Activated CD8-positive, alpha-beta T cell treated with anti-CD3 and anti-CD28 coated beads for 36 hours (primary cell): ENCODE data around the gene C1orf94. TPM values are rescaled to one million over a fixed set of nuclear protein-coding genes. Genes with fewer than 3 reads are reported as not detected.

ENCODE experiments used
- ATAC-seq: fragments of 200-7000 bp; cut with Tn5 transposase; one replicate; pipeline ENCODE4 v1.10.0; 2021; ENCODE audit warnings: mild to moderate bottlenecking, moderate library complexity
- CTCF ChIA-PET: fragments of 350-600 bp; sonication (Branson Sonifier 250); formaldehyde crosslinking; loops from one replicate; lab custom pipeline; 2021; ENCODE audit warnings: antibody characterized with exemption; lab: Charles Lee
- POLR2A ChIA-PET: fragments of 350-600 bp; sonication (Branson Sonifier 250); formaldehyde crosslinking; loops from one replicate; lab custom pipeline; 2021; ENCODE audit warnings: antibody characterized with exemption; lab: Charles Lee
- DNase-seq: peaks from one replicate; pipeline ENCODE4 v3.0.0-alpha.2; 2020
- H3K27ac Mint-ChIP-seq: one replicate; pipeline ENCODE4 v1.8.0; 2021; ENCODE audit warnings: mild to moderate bottlenecking, mixed read lengths
- H3K27me3 Mint-ChIP-seq: one replicate; pipeline ENCODE4 v1.8.0; 2021; ENCODE audit warnings: mixed read lengths
- H3K36me3 Mint-ChIP-seq: one replicate; pipeline ENCODE4 v1.8.0; 2021; ENCODE audit warnings: low read depth, mixed read lengths
- H3K4me1 Mint-ChIP-seq: one replicate; pipeline ENCODE4 v1.8.0; 2021; ENCODE audit warnings: low read depth, mixed read lengths
- H3K4me3 Mint-ChIP-seq: one replicate; pipeline ENCODE4 v1.8.0; 2021; ENCODE audit warnings: mild to moderate bottlenecking, moderate library complexity, mixed read lengths
- H3K9me3 Mint-ChIP-seq: one replicate; pipeline ENCODE4 v1.8.0; 2021; ENCODE audit warnings: mixed read lengths
- intact Hi-C: fragments of 100-400 bp; cut with micrococcal nuclease; formaldehyde crosslinking; loops from one replicate; pipeline ENCODE4 v1.10.0; 2022
- total RNA-seq, 2 experiments: library from RNA; stranded (reverse); gene quantifications; one replicate each; pipeline ENCODE4 v1.2.3, GENCODE V29; 2021
- TF ChIP-seq, protein P1 (sequence below): fragments of 200-600 bp; IDR thresholded peaks from one replicate; pipeline ENCODE4 v1.8.0; 2022; ENCODE audit warnings: antibody characterized with exemption, mild to moderate bottlenecking

The C1orf94 gene
- total RNA-seq, 2 experiments from 2014 or later, result not detected

DNA sequence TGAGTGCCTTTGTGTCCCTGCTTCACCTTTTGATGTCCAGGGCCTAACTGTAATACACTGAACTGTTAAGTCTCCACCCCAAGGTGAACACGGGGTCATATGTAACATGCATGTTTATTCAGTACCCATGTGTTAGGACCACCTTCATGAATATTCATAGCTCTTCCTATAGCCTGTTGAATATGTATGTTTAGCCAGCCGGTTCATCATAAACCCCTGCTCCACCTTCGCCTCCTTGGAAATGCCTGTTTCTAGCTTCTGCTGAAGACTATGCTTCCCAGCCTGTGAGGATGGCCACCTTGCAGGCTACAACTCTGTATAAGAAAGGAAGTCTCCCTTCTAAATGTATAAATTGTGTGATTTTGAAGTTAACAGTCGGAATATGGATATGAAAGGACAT is 69.3 kb downstream of the C1orf94 start:
- POLR2A ChIA-PET, result no interaction called here
- ATAC-seq (no peak), DNase-seq (no peak)
- Mint-ChIP-seq H3K4me3 (no peak overlapping the region), H3K9me3 (no peaks in the 10 kb centered on the region), H3K27me3 (peaks cover 24% of the 10 kb centered on the region), H3K36me3 (no peaks in the 10 kb centered on the region), H3K27ac (no peak overlapping the region), H3K4me1 (no peaks in the 10 kb centered on the region)
- CTCF ChIA-PET, result no interaction called here
- intact Hi-C loops, result no loop called here
- TF ChIP-seq, protein P1, sequence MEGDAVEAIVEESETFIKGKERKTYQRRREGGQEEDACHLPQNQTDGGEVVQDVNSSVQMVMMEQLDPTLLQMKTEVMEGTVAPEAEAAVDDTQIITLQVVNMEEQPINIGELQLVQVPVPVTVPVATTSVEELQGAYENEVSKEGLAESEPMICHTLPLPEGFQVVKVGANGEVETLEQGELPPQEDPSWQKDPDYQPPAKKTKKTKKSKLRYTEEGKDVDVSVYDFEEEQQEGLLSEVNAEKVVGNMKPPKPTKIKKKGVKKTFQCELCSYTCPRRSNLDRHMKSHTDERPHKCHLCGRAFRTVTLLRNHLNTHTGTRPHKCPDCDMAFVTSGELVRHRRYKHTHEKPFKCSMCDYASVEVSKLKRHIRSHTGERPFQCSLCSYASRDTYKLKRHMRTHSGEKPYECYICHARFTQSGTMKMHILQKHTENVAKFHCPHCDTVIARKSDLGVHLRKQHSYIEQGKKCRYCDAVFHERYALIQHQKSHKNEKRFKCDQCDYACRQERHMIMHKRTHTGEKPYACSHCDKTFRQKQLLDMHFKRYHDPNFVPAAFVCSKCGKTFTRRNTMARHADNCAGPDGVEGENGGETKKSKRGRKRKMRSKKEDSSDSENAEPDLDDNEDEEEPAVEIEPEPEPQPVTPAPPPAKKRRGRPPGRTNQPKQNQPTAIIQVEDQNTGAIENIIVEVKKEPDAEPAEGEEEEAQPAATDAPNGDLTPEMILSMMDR, result no peak

DNA sequence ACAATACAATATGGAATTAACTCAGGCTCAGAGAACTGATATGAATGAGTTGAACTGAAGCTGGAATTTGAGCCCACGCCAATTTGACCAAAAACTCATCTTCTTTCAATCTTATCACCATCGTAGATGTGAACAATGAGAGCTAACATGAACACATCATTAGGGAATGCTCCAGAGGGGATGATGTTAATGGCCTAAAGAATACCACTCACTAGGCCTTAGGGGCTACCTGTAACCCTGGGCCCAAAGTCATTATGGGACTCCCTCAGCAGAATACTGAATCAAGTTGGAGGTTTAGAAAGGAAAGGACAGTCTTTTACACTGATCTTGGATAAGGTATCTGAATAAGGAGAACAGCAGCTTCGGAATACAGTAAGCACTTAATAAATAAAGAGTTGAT is 73.6 kb downstream of the C1orf94 start:
- ChIA-PET CTCF (no interaction called here), POLR2A (no interaction called here)
- TF ChIP-seq, protein P1, result no peak
- Mint-ChIP-seq H3K27me3 (peaks cover 19% of the 10 kb centered on the region), H3K4me3 (no peak overlapping the region), H3K9me3 (no peaks in the 10 kb centered on the region), H3K27ac (no peak overlapping the region), H3K36me3 (no peaks in the 10 kb centered on the region), H3K4me1 (no peaks in the 10 kb centered on the region)
- no peak for DNase-seq
- ATAC-seq, result no peak
- intact Hi-C loops, result no loop called here

DNA sequence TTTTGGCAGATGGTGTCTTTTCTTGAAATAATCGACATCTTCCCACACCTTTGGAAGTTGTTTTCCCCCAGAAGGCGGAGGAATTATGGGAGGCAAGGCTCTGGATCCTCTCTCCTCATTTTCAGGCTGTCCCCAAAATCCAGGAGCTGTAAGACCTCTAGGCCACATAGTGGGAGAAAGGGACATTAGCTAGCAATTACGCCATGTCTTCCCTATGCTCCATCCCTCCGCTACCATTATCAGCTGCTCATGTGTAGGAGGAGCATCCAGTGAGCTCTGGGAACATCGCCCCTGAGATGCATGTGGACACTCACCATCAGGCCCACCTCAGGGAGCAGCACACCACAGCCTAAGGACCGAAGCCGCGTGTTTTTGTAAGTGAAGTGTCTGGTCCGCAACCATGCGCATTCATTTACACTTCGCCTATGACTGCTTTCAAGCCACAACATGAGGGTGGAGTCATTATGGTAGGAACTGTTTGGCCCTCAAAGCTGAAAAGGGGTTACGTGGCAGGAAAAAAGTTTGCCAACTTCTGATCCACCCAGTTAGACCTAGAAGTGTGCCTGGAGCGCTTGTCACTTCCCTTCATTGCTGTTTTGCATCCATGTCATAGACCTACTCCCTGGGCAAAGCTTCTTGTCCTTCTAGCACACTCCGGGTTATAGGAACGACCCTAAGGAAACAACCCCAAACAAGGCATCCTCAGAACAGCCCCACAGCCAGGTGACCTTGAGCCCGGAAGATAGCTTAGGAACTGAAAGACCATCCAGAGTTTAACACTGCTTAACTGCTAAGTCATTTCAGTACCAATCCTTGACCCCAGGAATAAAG is 85.5 kb downstream of the C1orf94 start:
- Mint-ChIP-seq H3K27ac (no peak overlapping the region), H3K36me3 (no peaks in the 10 kb centered on the region), H3K4me1 (no peaks in the 10 kb centered on the region), H3K4me3 (no peak overlapping the region), H3K9me3 (no peaks in the 10 kb centered on the region), H3K27me3 (peaks cover 11% of the 10 kb centered on the region)
- POLR2A ChIA-PET, result interaction anchor here (0.8 kb wide), 1 partner anchor 17 kb away, joined by 3 read pairs; no protein-coding TSS in a partner anchor
- ATAC-seq, result no peak
- TF ChIP-seq, protein P1, result no peak
- no peak for DNase-seq
- CTCF ChIA-PET, result no interaction called here
- intact Hi-C loops, result no loop called here

DNA sequence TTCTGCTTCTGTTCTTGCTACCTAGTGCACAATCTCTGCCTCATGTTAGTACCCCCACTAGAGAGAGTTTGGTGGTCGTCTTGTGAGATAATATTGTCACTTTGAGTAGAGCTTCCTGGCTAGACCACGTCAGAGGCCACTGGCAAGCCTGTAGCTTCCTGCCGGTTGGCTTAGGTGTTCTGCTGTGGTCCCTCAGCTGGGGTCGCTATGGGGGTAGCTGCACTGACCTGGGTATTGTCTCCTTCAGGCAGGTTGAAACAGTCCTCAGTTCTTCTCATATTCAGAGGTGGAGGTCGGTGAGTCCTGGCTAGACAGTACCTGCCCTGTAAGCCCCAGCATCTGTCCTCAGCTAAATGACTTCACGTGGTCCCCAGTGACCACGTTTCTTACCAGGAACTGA is 86.2 kb downstream of the C1orf94 start:
- no peak overlapping the region for H3K27ac Mint-ChIP-seq
- peaks cover 15% of the 10 kb centered on the region for H3K27me3 Mint-ChIP-seq
- no peaks in the 10 kb centered on the region for H3K36me3 Mint-ChIP-seq
- TF ChIP-seq, protein P1, result no peak
- ChIA-PET POLR2A (no interaction called here), CTCF (no interaction called here)
- DNase-seq (no peak), ATAC-seq (no peak)
- H3K4me1 Mint-ChIP-seq, result no peaks in the 10 kb centered on the region
- no peaks in the 10 kb centered on the region for H3K9me3 Mint-ChIP-seq
- intact Hi-C loops, result no loop called here
- no peak overlapping the region for H3K4me3 Mint-ChIP-seq

DNA sequence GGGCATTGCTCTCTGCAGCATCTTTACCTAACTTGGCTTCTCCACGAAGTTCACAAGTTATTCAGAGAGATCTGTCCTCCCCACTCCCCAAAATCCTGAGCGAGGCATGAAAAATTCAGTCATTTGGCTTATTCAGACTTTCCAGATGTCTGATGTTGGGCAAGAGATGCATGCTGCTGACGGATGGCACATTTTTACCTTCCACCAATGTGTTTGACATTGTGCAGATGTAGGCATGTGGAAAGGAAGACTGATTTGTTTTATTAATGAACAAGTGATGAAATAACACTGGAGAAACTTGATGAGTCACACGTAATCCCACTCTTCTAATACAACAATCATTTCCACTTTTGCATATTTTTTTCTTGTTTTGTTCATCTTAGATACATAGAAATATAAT is 86.7 kb downstream of the C1orf94 start:
- intact Hi-C loops, result no loop called here
- Mint-ChIP-seq H3K4me3 (no peak overlapping the region), H3K36me3 (no peaks in the 10 kb centered on the region), H3K9me3 (no peaks in the 10 kb centered on the region), H3K27me3 (peaks cover 15% of the 10 kb centered on the region), H3K4me1 (no peaks in the 10 kb centered on the region), H3K27ac (no peak overlapping the region)
- DNase-seq (no peak), ATAC-seq (no peak)
- ChIA-PET POLR2A (no interaction called here), CTCF (no interaction called here)
- TF ChIP-seq, protein P1, result no peak
